ENCODE measurements around the gene CIPC.

CIPC gene

DNA sequence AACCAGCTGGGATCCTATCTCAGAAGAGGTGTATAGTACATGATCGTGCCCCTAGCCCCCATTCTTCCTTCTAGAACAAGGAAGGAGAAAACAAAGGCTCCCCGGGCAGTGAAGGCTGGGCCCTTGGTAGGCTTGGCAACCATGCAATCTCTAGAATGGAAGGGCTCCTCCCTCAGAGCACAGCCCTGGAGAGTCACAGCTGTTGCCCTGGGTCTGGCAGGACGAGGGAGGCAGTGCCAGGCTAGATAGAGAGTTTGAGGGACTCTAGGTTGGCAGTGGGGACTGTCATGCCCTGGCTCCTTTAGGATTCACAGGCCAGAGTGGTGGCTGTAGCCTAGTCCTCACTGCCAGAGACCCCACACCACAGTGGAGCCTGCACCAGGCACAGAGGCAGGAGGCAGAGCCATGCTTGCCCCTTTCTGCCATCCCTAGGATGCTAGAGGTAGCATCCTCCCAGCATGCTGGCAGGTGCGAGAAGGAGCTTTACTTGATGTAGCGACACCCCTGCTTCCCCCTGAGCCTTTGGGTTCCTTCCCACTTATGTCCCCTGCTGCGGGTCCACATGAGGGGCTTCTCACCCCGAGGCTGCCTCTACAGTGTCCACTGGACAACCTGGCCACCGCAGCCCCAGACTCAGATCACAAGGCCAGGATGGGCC is 33.4 kb upstream of the CIPC start:
- no peak overlapping the region for H3K27ac ChIP-seq (ENCODE audit: insufficient read depth in 1 of 2, low read depth in 1 of 2, low read length in 2 of 2, poor library complexity in 1 of 2, severe bottlenecking in 2 of 2)
- ChIA-PET POLR2A (no interaction called here), CTCF (interaction anchor here (0.9 to 20.1 kb wide), 14 partner anchors 11 to 355 kb away, joined by 3 to 791 read pairs (median 7); no protein-coding TSS in a partner anchor)
- no peak for DNase-seq
- 96% methylated on average over 6 of the region's 8 CpGs for WGBS (ENCODE audit: insufficient coverage)
- no peaks in the 10 kb centered on the region for H3K36me3 ChIP-seq (ENCODE audit: control insufficient read depth in 4 of 4, insufficient read depth in 4 of 4, low read length in 3 of 4)
- H3K4me3 ChIP-seq (ENCODE audit: control insufficient read depth in 1 of 7, extremely low read depth in 1 of 7, insufficient read depth in 4 of 7, low read depth in 2 of 7, low read length in 6 of 7), result no peak overlapping the region
- H3K4me1 ChIP-seq (ENCODE audit: control extremely low read depth in 1 of 4, control insufficient read depth in 4 of 4, insufficient read depth in 4 of 4, low read length in 3 of 4), result peaks cover 0 to 31% (median 9%) of the 10 kb centered on the region in 4 experiments
- no peaks in the 10 kb centered on the region for H3K27me3 ChIP-seq (replicated peaks in 2 of 5; ENCODE audit: control insufficient read depth in 4 of 5, insufficient read depth in 5 of 5, low read length in 4 of 5)
- H3K9me3 ChIP-seq (ENCODE audit: control extremely low read depth in 1 of 5, control insufficient read depth in 4 of 5, insufficient read depth in 2 of 5, low read depth in 1 of 5, low read length in 4 of 5), result no peaks in the 10 kb centered on the region

DNA sequence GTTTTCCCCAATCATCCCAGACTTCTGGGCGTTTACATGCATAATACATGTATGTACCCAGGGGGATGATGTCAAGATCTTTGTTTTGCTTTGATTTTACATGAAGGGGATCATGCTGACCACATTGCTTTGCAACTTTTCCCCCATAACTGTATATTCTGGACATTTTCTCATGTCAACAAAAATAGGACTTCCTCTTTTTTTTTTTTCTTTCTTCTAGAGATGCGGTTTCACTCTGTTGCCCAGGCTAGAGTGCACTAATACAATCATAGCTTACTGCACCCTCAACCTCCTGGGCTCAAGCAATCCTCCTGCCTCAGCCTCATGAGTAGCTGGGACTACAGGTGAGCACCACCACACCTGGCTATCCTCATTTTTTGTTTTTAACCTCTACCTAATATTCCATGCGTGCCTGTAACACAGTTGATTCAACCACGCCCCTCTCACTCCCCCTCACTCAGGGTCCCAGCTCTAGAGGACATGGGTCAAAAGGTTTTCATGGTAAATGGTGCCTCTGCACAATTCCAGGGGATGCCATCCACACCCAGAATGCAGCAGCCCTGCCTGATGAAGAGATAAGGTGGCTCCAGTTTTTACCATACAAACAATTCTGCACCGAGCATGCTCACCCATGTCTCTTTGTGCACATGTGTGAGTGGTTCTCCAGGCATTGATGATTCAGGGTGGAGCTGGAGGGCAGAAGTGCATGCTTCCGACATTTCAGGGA is 32.0 kb upstream of the CIPC start:
- ChIA-PET POLR2A (interaction anchor here (0.7 kb wide), 1 partner anchor 26 kb away, joined by 5 read pairs; no protein-coding TSS in a partner anchor), CTCF (interaction anchor here (1.5 to 20.1 kb wide), 4 partner anchors 12 to 185 kb away, joined by 3 to 791 read pairs (median 42); no protein-coding TSS in a partner anchor)
- no peaks in the 10 kb centered on the region for H3K36me3 ChIP-seq (ENCODE audit: control insufficient read depth in 4 of 4, insufficient read depth in 4 of 4, low read length in 3 of 4)
- no peaks in the 10 kb centered on the region for H3K9me3 ChIP-seq (ENCODE audit: control extremely low read depth in 1 of 5, control insufficient read depth in 4 of 5, insufficient read depth in 2 of 5, low read depth in 1 of 5, low read length in 4 of 5)
- 85% methylated on average over 5 of the region's 6 CpGs for WGBS (ENCODE audit: insufficient coverage)
- no peaks in the 10 kb centered on the region for H3K27me3 ChIP-seq (replicated peaks in 2 of 5; ENCODE audit: control insufficient read depth in 4 of 5, insufficient read depth in 5 of 5, low read length in 4 of 5)
- DNase-seq, result peak in 2 of 3 donors; percentile 51 to 71
- H3K27ac ChIP-seq (ENCODE audit: insufficient read depth in 1 of 2, low read depth in 1 of 2, low read length in 2 of 2, poor library complexity in 1 of 2, severe bottlenecking in 2 of 2), result no peak overlapping the region
- H3K4me3 ChIP-seq (ENCODE audit: control insufficient read depth in 1 of 7, extremely low read depth in 1 of 7, insufficient read depth in 4 of 7, low read depth in 2 of 7, low read length in 6 of 7), result no peak overlapping the region
- peaks cover 0 to 31% (median 9%) of the 10 kb centered on the region in 4 experiments for H3K4me1 ChIP-seq (ENCODE audit: control extremely low read depth in 1 of 4, control insufficient read depth in 4 of 4, insufficient read depth in 4 of 4, low read length in 3 of 4)

DNA sequence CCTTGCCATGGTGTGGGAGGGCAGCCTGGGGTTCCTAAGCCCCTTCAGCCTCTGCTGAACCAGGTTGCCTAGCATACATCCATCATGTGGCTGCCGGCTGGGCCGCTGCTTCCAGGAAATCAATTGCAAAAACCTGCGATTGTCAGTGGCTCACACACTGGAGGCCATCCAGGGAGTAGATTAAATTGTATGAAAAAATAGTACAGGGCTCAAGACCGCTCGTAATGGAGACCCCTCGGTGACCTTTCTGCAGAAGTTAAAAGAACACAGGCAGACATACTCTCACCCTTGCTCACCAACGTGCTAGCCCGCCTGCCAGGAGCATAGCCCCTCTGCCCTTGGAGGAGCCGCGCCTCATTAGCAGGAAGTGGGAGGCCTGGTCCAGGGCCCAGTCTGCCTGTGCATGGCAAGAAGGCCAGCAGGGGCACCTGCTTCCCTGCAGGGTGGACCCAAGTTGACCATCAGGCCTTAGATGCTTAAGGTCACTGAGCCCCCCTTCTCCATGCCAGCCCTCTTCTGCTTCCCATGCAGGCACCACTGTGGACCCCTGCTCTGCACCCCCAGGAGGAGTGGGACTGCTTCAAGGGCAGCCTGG is 31.4 kb upstream of the CIPC start:
- WGBS (ENCODE audit: insufficient coverage), result 87% methylated on average over 7 of the region's 10 CpGs
- H3K27me3 ChIP-seq (replicated peaks in 2 of 5; ENCODE audit: control insufficient read depth in 4 of 5, insufficient read depth in 5 of 5, low read length in 4 of 5), result no peaks in the 10 kb centered on the region
- no peak overlapping the region for H3K4me3 ChIP-seq (ENCODE audit: control insufficient read depth in 1 of 7, extremely low read depth in 1 of 7, insufficient read depth in 4 of 7, low read depth in 2 of 7, low read length in 6 of 7)
- ChIA-PET CTCF (interaction anchor here (1.0 to 20.1 kb wide), 8 partner anchors 7 to 185 kb away, joined by 3 to 791 read pairs (median 20); no protein-coding TSS in a partner anchor), POLR2A (no interaction called here)
- peaks cover 0 to 31% (median 9%) of the 10 kb centered on the region in 4 experiments for H3K4me1 ChIP-seq (ENCODE audit: control extremely low read depth in 1 of 4, control insufficient read depth in 4 of 4, insufficient read depth in 4 of 4, low read length in 3 of 4)
- no peak overlapping the region for H3K27ac ChIP-seq (ENCODE audit: insufficient read depth in 1 of 2, low read depth in 1 of 2, low read length in 2 of 2, poor library complexity in 1 of 2, severe bottlenecking in 2 of 2)
- H3K9me3 ChIP-seq (ENCODE audit: control extremely low read depth in 1 of 5, control insufficient read depth in 4 of 5, insufficient read depth in 2 of 5, low read depth in 1 of 5, low read length in 4 of 5), result no peaks in the 10 kb centered on the region
- DNase-seq, result no peak
- no peaks in the 10 kb centered on the region for H3K36me3 ChIP-seq (ENCODE audit: control insufficient read depth in 4 of 4, insufficient read depth in 4 of 4, low read length in 3 of 4)

DNA sequence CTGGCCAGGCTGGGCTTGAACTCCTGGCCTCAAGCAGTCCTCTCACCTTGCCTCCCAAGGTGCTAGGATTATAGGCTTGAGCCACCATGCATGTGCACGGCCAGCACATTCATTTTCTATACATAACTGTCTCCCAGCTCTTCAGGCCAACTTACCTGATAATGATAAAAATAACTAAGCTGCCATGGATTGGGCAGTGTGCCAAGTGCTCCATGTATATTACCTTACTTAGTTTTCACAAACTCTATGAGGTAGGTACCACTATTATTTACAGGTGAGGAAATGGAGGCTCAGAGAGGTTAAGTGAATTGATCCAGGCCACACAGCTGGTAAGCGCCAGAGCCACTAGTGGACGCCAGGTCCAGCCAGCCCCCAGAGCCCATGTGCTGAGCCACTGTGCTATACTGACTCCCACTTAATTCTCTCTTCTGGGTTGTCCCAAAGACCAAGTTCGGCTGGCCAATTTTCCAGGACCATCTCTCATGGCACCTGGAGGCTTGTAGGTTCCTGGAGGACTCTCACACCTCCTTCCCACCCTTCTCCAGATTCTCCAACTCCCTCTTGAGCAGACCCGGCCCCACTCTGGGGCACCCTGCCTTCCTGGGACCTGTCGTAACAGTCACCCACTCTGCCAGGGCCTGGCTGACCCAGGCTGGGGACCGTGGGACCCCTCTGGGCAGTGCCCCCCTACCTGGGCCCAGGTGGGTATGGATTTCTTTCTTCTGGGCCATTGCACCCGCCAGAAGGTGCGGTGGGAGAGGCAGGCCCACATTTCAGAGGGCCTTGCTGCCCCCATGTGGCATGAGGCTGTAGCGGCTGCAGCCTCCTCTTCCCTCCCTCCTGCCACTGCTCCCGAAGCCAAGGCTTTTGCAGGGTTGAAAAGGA is 30.2 kb upstream of the CIPC start:
- WGBS (ENCODE audit: insufficient coverage), result 89% methylated on average over 3 of the region's 11 CpGs
- H3K27me3 ChIP-seq (replicated peaks in 2 of 5; ENCODE audit: control insufficient read depth in 4 of 5, insufficient read depth in 5 of 5, low read length in 4 of 5), result no peaks in the 10 kb centered on the region
- H3K4me3 ChIP-seq (ENCODE audit: control insufficient read depth in 1 of 7, extremely low read depth in 1 of 7, insufficient read depth in 4 of 7, low read depth in 2 of 7, low read length in 6 of 7), result no peak overlapping the region
- no peak overlapping the region for H3K27ac ChIP-seq (ENCODE audit: insufficient read depth in 1 of 2, low read depth in 1 of 2, low read length in 2 of 2, poor library complexity in 1 of 2, severe bottlenecking in 2 of 2)
- H3K4me1 ChIP-seq (ENCODE audit: control extremely low read depth in 1 of 4, control insufficient read depth in 4 of 4, insufficient read depth in 4 of 4, low read length in 3 of 4), result peaks cover 0 to 23% (median 9%) of the 10 kb centered on the region in 4 experiments
- CTCF ChIA-PET, result interaction anchor here (0.7 to 20.1 kb wide), 24 partner anchors 8 to 295 kb away, joined by 3 to 791 read pairs (median 6); partner anchors contain the start of genes CIPC and IRF2BPL
- no peaks in the 10 kb centered on the region for H3K36me3 ChIP-seq (ENCODE audit: control insufficient read depth in 4 of 4, insufficient read depth in 4 of 4, low read length in 3 of 4)
- POLR2A ChIA-PET, result interaction anchor here (0.7 kb wide), 1 partner anchor 106 kb away, joined by 3 read pairs; no protein-coding TSS in a partner anchor
- peak; percentile 48 to 66 (median 63) for DNase-seq
- no peaks in the 10 kb centered on the region for H3K9me3 ChIP-seq (ENCODE audit: control extremely low read depth in 1 of 5, control insufficient read depth in 4 of 5, insufficient read depth in 2 of 5, low read depth in 1 of 5, low read length in 4 of 5)

DNA sequence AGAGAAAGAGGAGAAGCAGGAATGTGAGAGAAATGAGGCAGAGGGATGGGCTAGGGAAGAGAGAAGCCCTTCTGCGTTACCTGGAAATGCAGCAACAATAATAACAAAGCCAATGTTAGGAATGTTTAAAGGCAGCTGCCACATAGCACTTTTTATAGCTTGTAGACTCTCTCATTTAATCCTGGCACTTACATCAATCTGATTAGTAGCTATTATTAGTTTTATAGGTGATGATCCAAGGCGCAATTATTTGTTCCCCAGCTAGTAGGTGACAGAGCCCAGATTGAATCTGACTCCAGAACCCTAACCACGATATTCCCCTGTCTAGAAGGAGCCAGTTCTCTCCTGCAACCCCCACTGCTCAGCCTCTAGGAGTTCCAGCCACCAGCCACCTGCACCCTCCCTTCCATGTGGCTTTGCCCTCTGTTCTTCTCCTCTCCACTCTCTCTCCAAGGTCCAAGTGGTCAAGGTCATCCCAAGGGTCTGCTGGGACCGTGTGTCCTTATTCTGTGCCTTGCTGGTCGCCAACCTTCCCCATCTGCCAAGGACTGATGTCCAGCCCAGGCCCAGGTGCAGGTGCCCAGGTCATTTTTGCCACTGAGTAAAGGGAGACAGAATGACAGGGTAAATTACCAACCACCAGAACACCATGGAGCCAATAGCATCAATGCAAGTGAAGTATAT is 29.4 kb upstream of the CIPC start:
- Histone ChIP-seq H3K4me3 (ENCODE audit: control insufficient read depth in 1 of 7, extremely low read depth in 1 of 7, insufficient read depth in 4 of 7, low read depth in 2 of 7, low read length in 6 of 7) (no peak overlapping the region), H3K27me3 (replicated peaks in 2 of 5; ENCODE audit: control insufficient read depth in 4 of 5, insufficient read depth in 5 of 5, low read length in 4 of 5) (no peaks in the 10 kb centered on the region), H3K9me3 (ENCODE audit: control extremely low read depth in 1 of 5, control insufficient read depth in 4 of 5, insufficient read depth in 2 of 5, low read depth in 1 of 5, low read length in 4 of 5) (no peaks in the 10 kb centered on the region), H3K36me3 (ENCODE audit: control insufficient read depth in 4 of 4, insufficient read depth in 4 of 4, low read length in 3 of 4) (no peaks in the 10 kb centered on the region), H3K27ac (ENCODE audit: insufficient read depth in 1 of 2, low read depth in 1 of 2, low read length in 2 of 2, poor library complexity in 1 of 2, severe bottlenecking in 2 of 2) (no peak overlapping the region), H3K4me1 (ENCODE audit: control extremely low read depth in 1 of 4, control insufficient read depth in 4 of 4, insufficient read depth in 4 of 4, low read length in 3 of 4) (peaks cover 0 to 23% (median 9%) of the 10 kb centered on the region in 4 experiments)
- ChIA-PET POLR2A (no interaction called here), CTCF (interaction anchor here (0.5 to 20.1 kb wide), 26 partner anchors 9 to 675 kb away, joined by 3 to 791 read pairs (median 6); partner anchors contain the start of genes CIPC and IRF2BPL)
- DNase-seq, result no peak
- WGBS (ENCODE audit: insufficient coverage), result 98% methylated on average over 4 of the region's 5 CpGs

DNA sequence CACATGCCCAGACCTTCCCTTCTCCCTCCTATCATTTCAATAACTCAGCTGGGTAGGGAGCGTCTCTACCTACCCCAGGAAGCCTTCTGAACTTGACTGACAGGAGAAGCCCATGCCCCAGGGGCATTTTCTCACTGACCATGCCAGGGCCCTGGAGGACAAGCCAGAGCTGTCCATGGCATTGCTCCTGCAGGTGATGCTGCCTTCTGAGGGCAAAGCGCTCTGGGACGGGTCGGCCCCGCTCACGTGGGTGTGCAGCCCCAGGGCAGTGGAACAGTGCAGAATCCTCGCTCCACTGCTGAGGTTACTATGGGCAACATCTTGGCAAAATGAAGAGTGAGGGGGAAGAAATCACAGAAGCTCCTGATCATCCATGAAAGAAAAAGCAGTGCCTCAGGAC is 28.5 kb upstream of the CIPC start:
- no peak for DNase-seq
- Histone ChIP-seq H3K4me3 (ENCODE audit: control insufficient read depth in 1 of 7, extremely low read depth in 1 of 7, insufficient read depth in 4 of 7, low read depth in 2 of 7, low read length in 6 of 7) (no peak overlapping the region), H3K27me3 (replicated peaks in 2 of 5; ENCODE audit: control insufficient read depth in 4 of 5, insufficient read depth in 5 of 5, low read length in 4 of 5) (no peaks in the 10 kb centered on the region), H3K27ac (ENCODE audit: insufficient read depth in 1 of 2, low read depth in 1 of 2, low read length in 2 of 2, poor library complexity in 1 of 2, severe bottlenecking in 2 of 2) (no peak overlapping the region), H3K9me3 (ENCODE audit: control extremely low read depth in 1 of 5, control insufficient read depth in 4 of 5, insufficient read depth in 2 of 5, low read depth in 1 of 5, low read length in 4 of 5) (peaks cover 0 to 1% (median 0%) of the 10 kb centered on the region in 5 experiments), H3K36me3 (ENCODE audit: control insufficient read depth in 4 of 4, insufficient read depth in 4 of 4, low read length in 3 of 4) (no peaks in the 10 kb centered on the region), H3K4me1 (ENCODE audit: control extremely low read depth in 1 of 4, control insufficient read depth in 4 of 4, insufficient read depth in 4 of 4, low read length in 3 of 4) (peaks cover 0 to 23% (median 9%) of the 10 kb centered on the region in 4 experiments)
- POLR2A ChIA-PET, result no interaction called here
- CTCF ChIA-PET, result interaction anchor here (1.0 to 20.1 kb wide), 29 partner anchors 9 to 363 kb away, joined by 3 to 791 read pairs (median 8); partner anchors contain the start of genes CIPC and IRF2BPL
- WGBS (ENCODE audit: insufficient coverage), result 94% methylated on average over 6 of the region's 7 CpGs

All from common myeloid progenitor, CD34-positive (primary cell).